NT2/D1 (cell line): ENCODE measurements around the gene REPIN1.

ENCODE experiments used
- SUZ12 ChIP-seq: IDR thresholded peaks from 2 replicates; pipeline ENCODE4 v1.6.1; 2011; ENCODE audit not compliant: insufficient read length, insufficient read depth; ENCODE audit errors: extremely low read depth
- YY1 ChIP-seq: IDR thresholded peaks from 2 replicates; pipeline ENCODE4 v1.6.1; 2011; ENCODE audit not compliant: insufficient read length, insufficient read depth
- ZNF274 ChIP-seq: IDR thresholded peaks from 2 replicates; pipeline ENCODE4 v1.6.1; 2011; ENCODE audit warnings: mild to moderate bottlenecking, low read depth, low read length

GRCh38 chr7:150400008-150400787 lies 31.6 kb downstream of the REPIN1 start:
- TF ChIP-seq YY1 = no peak
- no peak for TF ChIP-seq SUZ12
- TF ChIP-seq ZNF274 = no peak
